Gastroesophageal sphincter (tissue), 3 donors: Measurements from ENCODE around the gene HLA-DQB2.

Experiments used
- POLR2AphosphoS5 ChIP-seq: sonication (generic); formaldehyde crosslinking; IDR thresholded peaks from one replicate; pipeline ENCODE4 v1.6.1; 2017; ENCODE audit warnings: antibody characterized with exemption
- TF ChIP-seq, protein P1 (sequence below), 4 experiments: fragments of 200-600 bp in 2 of 4; fragments of 450-650 bp in 2 of 4; sonication (generic) in 1 of 4; IDR thresholded peaks; one replicate each; pipeline ENCODE4 v1.5.1; 2017 to 2019; ENCODE audit warnings: antibody characterized with exemption in 4 of 4, mild to moderate bottlenecking in 2 of 4, moderate library complexity in 2 of 4

DNA sequence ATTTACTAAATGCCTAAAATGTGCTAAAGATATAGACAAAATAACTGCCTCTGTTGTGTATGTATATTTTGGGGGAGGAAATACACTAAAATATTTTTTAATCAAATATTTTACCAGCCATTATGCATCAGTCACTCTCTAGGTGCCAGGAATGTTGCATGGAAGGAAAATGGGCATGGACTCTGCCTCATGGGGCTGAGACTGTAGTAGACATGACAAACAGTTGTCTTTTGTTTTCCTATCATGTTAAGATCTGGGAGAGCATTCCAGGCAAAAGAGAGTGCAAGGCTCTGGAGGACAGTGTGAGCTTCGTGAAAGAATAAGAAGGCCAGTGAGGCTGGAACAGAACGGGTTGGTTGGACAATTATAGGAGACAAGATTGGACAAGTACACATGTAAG is 27.0 kb upstream of the HLA-DQB2 start:
- TF ChIP-seq, protein P1, sequence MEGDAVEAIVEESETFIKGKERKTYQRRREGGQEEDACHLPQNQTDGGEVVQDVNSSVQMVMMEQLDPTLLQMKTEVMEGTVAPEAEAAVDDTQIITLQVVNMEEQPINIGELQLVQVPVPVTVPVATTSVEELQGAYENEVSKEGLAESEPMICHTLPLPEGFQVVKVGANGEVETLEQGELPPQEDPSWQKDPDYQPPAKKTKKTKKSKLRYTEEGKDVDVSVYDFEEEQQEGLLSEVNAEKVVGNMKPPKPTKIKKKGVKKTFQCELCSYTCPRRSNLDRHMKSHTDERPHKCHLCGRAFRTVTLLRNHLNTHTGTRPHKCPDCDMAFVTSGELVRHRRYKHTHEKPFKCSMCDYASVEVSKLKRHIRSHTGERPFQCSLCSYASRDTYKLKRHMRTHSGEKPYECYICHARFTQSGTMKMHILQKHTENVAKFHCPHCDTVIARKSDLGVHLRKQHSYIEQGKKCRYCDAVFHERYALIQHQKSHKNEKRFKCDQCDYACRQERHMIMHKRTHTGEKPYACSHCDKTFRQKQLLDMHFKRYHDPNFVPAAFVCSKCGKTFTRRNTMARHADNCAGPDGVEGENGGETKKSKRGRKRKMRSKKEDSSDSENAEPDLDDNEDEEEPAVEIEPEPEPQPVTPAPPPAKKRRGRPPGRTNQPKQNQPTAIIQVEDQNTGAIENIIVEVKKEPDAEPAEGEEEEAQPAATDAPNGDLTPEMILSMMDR (IDR thresholded peaks at IDR 0.05), result no peak
- TF ChIP-seq POLR2AphosphoS5, result no peak
